Measurements from ENCODE around the gene ZNF180. TPM values are rescaled to one million over a fixed set of nuclear protein-coding genes. Genes with fewer than 3 reads are reported as not detected.

The ZNF180 gene
- polyA plus RNA-seq, 1 experiment, result 0.80 TPM

GRCh38 chr19:44529536-44529935, 29.2 kb upstream of the ZNF180 start, which contains the start of gene CEACAM20:
Gene CEACAM20, minus strand, starts transcription at chr19:44529675. Its CDS starts 166 bp downstream, at chr19:44529509.
- Histone ChIP-seq H3K4me3 (ENCODE audit: low read depth, low read length) (no peak within 1 kb of the TSS), H3K36me3 (ENCODE audit: control insufficient read depth, insufficient read depth, low read length) (no peaks in the 10 kb centered on the region), H3K27me3 (ENCODE audit: control insufficient read depth, insufficient read depth, low read length) (peaks cover 4% of the 10 kb centered on the region)
- no peak for DNase-seq (ENCODE audit: low read depth)
- no peak for TF ChIP-seq CTCF (IDR thresholded peaks at IDR 0.05; ENCODE audit: insufficient read depth, low read depth, low read length)
- ChIA-PET POLR2A (no interaction called here), CTCF (no interaction called here)

- DNase-seq (ENCODE audit: low read depth), result no peak
- Histone ChIP-seq H3K36me3 (ENCODE audit: control insufficient read depth, insufficient read depth, low read length) (no peaks in the 10 kb centered on the region), H3K27me3 (ENCODE audit: control insufficient read depth, insufficient read depth, low read length) (peaks cover 2% of the 10 kb centered on the region), H3K4me3 (ENCODE audit: low read depth, low read length) (no peak overlapping the region)
- CTCF ChIA-PET, result no interaction called here
- POLR2A ChIA-PET, result no interaction called here
- TF ChIP-seq CTCF (IDR thresholded peaks at IDR 0.05; ENCODE audit: insufficient read depth, low read depth, low read length), result no peak
Observed at GRCh38 chr19:44527554-44527953, 27.2 kb upstream of the ZNF180 start.

DNA sequence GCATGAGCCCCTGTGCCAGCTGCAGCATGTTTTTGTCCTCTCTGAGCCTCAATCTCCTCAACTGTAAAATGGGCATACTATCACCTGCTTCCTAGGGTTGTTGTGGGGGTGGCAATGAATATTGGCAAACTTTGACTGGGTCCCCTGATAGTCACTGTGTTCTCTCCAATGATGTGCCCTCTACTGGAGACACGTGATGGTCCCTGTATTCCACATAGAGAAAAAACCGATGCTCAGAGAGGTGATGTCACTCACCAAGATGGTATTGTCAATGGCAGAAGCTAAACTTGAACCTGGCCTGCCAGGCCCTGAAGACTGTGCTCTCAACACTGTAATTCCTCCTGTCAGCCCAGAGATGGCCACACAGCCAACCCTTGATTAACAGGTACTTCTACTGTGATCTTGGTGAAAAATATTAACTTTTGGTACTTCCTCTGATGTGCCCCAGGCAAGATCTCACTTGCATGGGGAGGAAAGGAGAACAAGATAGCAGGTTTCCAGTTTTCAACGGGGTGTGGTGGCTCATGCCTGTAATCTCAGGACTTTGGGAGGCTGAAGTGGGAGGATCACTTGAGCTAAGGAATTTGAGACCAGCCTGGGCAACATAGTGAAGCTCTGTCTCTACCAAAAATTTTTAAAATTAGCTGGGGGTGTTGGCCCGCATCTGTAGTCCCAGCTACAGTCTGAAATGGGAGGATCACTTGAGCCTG, 25.6 kb upstream of the ZNF180 start:
- no peak for DNase-seq (ENCODE audit: low read depth)
- CTCF ChIA-PET, result no interaction called here
- H3K27me3 ChIP-seq (ENCODE audit: control insufficient read depth, insufficient read depth, low read length), result peaks cover 1% of the 10 kb centered on the region; the same call in 1 of the 2 replicates
- POLR2A ChIA-PET, result no interaction called here
- H3K36me3 ChIP-seq (ENCODE audit: control insufficient read depth, insufficient read depth, low read length), result no peaks in the 10 kb centered on the region
- no peak for TF ChIP-seq CTCF (IDR thresholded peaks at IDR 0.05; ENCODE audit: insufficient read depth, low read depth, low read length)
- no peak overlapping the region for H3K4me3 ChIP-seq (ENCODE audit: low read depth, low read length)

- H3K27me3 ChIP-seq (ENCODE audit: control insufficient read depth, insufficient read depth, low read length), result peaks cover 2% of the 10 kb centered on the region; the same call in 1 of the 2 replicates
- no peak for TF ChIP-seq CTCF (IDR thresholded peaks at IDR 0.05; ENCODE audit: insufficient read depth, low read depth, low read length)
- H3K4me3 ChIP-seq (ENCODE audit: low read depth, low read length), result no peak overlapping the region
- ChIA-PET CTCF (interaction anchor here (0.6 kb wide), 1 partner anchor 15 kb away, joined by 3 read pairs; no protein-coding TSS in a partner anchor), POLR2A (no interaction called here)
- no peaks in the 10 kb centered on the region for H3K36me3 ChIP-seq (ENCODE audit: control insufficient read depth, insufficient read depth, low read length)
- DNase-seq (ENCODE audit: low read depth), result no peak
Observed at GRCh38 chr19:44521370-44521769, 21.0 kb upstream of the ZNF180 start.

DNA sequence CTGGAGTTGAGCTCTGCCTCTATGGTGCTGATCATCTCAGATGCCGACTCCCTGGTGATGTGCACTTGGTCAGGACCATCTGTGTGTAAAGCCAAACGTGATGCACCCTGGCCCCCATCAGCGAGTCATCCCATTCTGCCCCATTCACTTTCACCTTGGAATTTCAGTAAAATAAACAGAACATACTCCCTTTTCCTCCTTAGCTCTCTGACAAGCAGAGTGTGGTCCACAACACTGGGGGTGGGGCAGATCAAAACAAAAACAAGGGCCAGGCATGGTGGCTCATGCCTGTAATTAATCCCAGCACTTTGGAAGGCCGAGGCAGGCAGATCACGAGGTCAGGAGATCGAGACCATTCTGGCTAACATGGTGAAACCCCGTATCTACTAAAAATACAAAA, 16.8 kb upstream of the ZNF180 start:
- no peak overlapping the region for H3K4me3 ChIP-seq (ENCODE audit: low read depth, low read length)
- ChIA-PET POLR2A (no interaction called here), CTCF (interaction anchor here (5.1 kb wide), 1 partner anchor 12 kb away, joined by 22 read pairs; no protein-coding TSS in a partner anchor)
- DNase-seq (ENCODE audit: low read depth), result no peak
- no peak for TF ChIP-seq CTCF (IDR thresholded peaks at IDR 0.05; ENCODE audit: insufficient read depth, low read depth, low read length)
- peaks cover 2% of the 10 kb centered on the region; the same call in 1 of the 2 replicates for H3K27me3 ChIP-seq (ENCODE audit: control insufficient read depth, insufficient read depth, low read length)
- no peaks in the 10 kb centered on the region for H3K36me3 ChIP-seq (ENCODE audit: control insufficient read depth, insufficient read depth, low read length)
